Measurements from ENCODE around the gene KLHL20. TPM values are rescaled to one million over a fixed set of nuclear protein-coding genes. Genes with fewer than 3 reads are reported as not detected.
"Not testable (repeated sequence)": the region's sequence is repeated elsewhere in the genome, so short reads cannot be mapped to it uniquely, and the experiment has no call there.

KLHL20 gene
- total and polyA plus RNA-seq, 8 donors = 2.6 to 30.7 (median 9.4) TPM

- H3K9me3 ChIP-seq = peaks cover 0 to 4% (median 0%) of the 10 kb centered on the region in 4 donors
- no peaks in the 10 kb centered on the region for H3K27me3 ChIP-seq
- no peak for TF ChIP-seq POLR2A (IDR thresholded peaks at IDR 0.05)
- TF ChIP-seq POLR2AphosphoS5 (IDR thresholded peaks at IDR 0.05) = no peak
- TF ChIP-seq EP300 (IDR thresholded peaks at IDR 0.05) = no peak
- TF ChIP-seq CTCF (IDR thresholded peaks at IDR 0.05) = no peak
- no peak for DNase-seq
- H3K27ac ChIP-seq = no peak overlapping the region
- no peaks in the 10 kb centered on the region for H3K36me3 ChIP-seq
- H3K4me1 ChIP-seq = no peaks in the 10 kb centered on the region
- intact Hi-C loops (cut with DNase I; ENCODE audit: low total_unique reads) = no loop called here
- H3K4me3 ChIP-seq = no peak overlapping the region
Measured at GRCh38 chr1:173682184-173682583, 32.6 kb upstream of the KLHL20 start.

DNA sequence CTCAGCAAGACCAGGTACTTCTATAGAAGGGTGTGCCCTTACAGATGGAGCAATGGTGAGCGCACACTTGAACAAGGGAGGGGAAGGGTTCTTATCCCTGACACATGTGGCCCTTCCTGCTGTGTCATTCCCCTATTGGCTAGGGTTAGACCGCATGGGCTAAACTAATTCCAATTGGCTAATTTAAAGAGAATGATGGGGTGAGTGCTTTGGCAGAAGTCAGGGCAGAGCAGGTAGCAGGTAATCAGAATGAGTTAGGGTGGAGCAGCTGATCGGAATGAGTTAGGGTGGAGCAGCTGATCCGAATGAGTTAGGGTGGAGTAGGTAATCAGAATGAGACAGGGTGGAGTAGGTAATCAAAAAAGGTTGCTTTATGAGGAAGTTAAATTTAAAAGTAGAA, 30.9 kb upstream of the KLHL20 start:
- DNase-seq = peak in 1 of 2 donors; percentile 26
- 56 to 84% (median 65%) methylated on average over 4 of the region's 4 CpGs for WGBS, 5 donors
- H3K4me1 ChIP-seq; H3K4me3 ChIP-seq; H3K27ac ChIP-seq; intact Hi-C loops (cut with DNase I; ENCODE audit: low total_unique reads); H3K9me3 ChIP-seq; H3K36me3 ChIP-seq; H3K27me3 ChIP-seq: not testable (repeated sequence)

DNA sequence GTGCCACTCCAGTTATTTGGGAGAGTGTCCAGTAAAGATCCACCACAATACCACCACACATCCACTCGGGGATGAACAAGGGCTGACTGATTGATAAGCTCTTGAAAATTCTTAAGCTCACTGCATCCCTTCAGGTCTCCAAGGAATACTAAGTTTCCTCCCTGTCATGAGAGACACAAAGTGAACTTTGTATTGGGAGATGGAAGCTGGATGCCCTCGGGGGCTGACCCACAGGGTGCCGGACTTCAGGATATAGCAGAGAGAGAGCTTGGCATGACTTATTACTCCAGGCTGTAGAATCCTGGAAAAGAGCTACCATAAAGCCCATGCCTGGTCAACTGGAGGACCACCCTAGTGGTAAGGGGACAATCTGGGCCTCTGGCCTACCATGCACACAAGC, 29.7 kb upstream of the KLHL20 start:
- H3K27me3 ChIP-seq = peaks cover 0 to 11% (median 0%) of the 10 kb centered on the region in 3 donors
- H3K27ac ChIP-seq; H3K4me3 ChIP-seq; intact Hi-C loops (cut with DNase I; ENCODE audit: low total_unique reads); H3K9me3 ChIP-seq; DNase-seq; H3K36me3 ChIP-seq; H3K4me1 ChIP-seq: not testable (repeated sequence)
- 71 to 88% (median 87%) methylated on average over 3 of the region's 3 CpGs for WGBS, 5 donors

- TF ChIP-seq POLR2AphosphoS5 (IDR thresholded peaks at IDR 0.05) = no peak
- TF ChIP-seq CTCF (IDR thresholded peaks at IDR 0.05) = no peak
- TF ChIP-seq POLR2A (IDR thresholded peaks at IDR 0.05) = no peak
- TF ChIP-seq EP300 (IDR thresholded peaks at IDR 0.05) = no peak
- WGBS, 5 donors = 84 to 97% (median 87%) methylated on average over 2 of the region's 2 CpGs
- DNase-seq = no peak
Measured at GRCh38 chr1:173688300-173688699, 26.5 kb upstream of the KLHL20 start.

DNA sequence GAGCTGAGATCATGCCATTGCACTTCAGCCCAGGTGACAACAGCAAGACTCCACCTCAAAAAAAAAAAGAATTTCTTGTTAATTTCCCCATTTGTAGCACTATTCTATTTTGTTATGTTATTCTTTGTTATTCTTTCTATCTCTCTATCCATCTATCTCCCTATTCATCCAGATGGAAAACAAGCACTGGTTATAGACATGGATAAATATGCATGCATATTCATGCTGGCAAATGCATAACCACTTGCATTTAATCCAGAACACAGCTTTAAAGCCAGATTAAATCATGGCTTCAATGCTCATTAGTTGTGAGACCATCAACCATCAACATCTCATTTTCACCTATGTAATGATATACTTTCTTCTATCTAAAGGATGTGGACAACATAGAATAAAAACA, 21.5 kb upstream of the KLHL20 start:
- TF ChIP-seq POLR2A (IDR thresholded peaks at IDR 0.05) = no peak
- no peak for TF ChIP-seq POLR2AphosphoS5 (IDR thresholded peaks at IDR 0.05)
- TF ChIP-seq CTCF (IDR thresholded peaks at IDR 0.05) = no peak
- TF ChIP-seq EP300 (IDR thresholded peaks at IDR 0.05) = no peak
- DNase-seq = no peak
- Histone ChIP-seq H3K36me3 (no peaks in the 10 kb centered on the region), H3K4me1 (no peaks in the 10 kb centered on the region), H3K27me3 (peaks cover 0 to 23% (median 0%) of the 10 kb centered on the region in 3 donors), H3K9me3 (peaks cover 0 to 6% (median 0%) of the 10 kb centered on the region in 4 donors), H3K27ac (no peak overlapping the region), H3K4me3 (no peak overlapping the region)
- intact Hi-C loops (cut with DNase I; ENCODE audit: low total_unique reads) = no loop called here

More at GRCh38 chr1:173688300-173688699, 26.5 kb upstream of the KLHL20 start:
- Histone ChIP-seq H3K27me3 (peaks cover 0 to 19% (median 0%) of the 10 kb centered on the region in 3 donors), H3K36me3 (no peaks in the 10 kb centered on the region), H3K4me3 (no peak overlapping the region), H3K9me3 (no peaks in the 10 kb centered on the region), H3K4me1 (no peaks in the 10 kb centered on the region), H3K27ac (no peak overlapping the region)
- intact Hi-C loops (cut with DNase I; ENCODE audit: low total_unique reads) = no loop called here

DNA sequence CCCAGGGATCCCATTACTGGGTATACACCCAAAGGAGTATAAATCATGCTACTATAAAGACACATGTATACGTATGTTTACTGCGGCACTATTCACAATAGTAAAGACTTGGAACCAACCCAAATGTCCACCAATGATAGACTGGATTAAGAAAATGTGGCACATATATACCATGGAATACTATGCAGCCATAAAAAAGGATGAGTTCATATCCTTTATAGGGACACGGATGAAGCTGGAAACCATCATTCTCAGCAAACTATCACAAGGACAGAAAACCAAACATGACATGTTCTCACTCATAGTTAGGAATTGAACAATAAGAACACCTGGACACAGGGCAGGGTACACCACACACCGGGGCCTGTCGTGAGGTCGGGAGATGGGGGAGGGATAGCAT, 13.5 kb upstream of the KLHL20 start:
- 94 to 96% (median 95%) methylated on average over 6 of the region's 6 CpGs for WGBS, 5 donors
- H3K27ac ChIP-seq; intact Hi-C loops (cut with DNase I; ENCODE audit: low total_unique reads); H3K36me3 ChIP-seq; H3K4me3 ChIP-seq; H3K27me3 ChIP-seq; H3K4me1 ChIP-seq; H3K9me3 ChIP-seq; DNase-seq: not testable (repeated sequence)
